CD4-positive, alpha-beta T cell treated with Interleukin-2 at 100 ng/mL for 4 hours (primary cell): ENCODE measurements around the gene PCSK9.

Experiments
- DNase-seq: peaks from one replicate; pipeline ENCODE4 v3.0.0-alpha.2; 2020; ENCODE audit warnings: low spot score

The PCSK9 gene

GRCh38 chr1:55044617-55045397, 5.5 kb downstream of the PCSK9 start:
- no peak for DNase-seq

GRCh38 chr1:55045430-55045829, 6.1 kb downstream of the PCSK9 start:
- no peak for DNase-seq

GRCh38 chr1:55046871-55047270, 7.5 kb downstream of the PCSK9 start:
- DNase-seq: no peak

- DNase-seq: no peak
Measured at GRCh38 chr1:55047611-55048010, 8.3 kb downstream of the PCSK9 start.

GRCh38 chr1:55048453-55049270, 9.3 kb downstream of the PCSK9 start:
- DNase-seq: no peak

- no peak for DNase-seq
Measured at GRCh38 chr1:55049271-55049913, 10.0 kb downstream of the PCSK9 start.

- no peak for DNase-seq
Measured at GRCh38 chr1:55049914-55050278, 10.5 kb downstream of the PCSK9 start.

- DNase-seq: no peak
Measured at GRCh38 chr1:55050283-55050682, 10.9 kb downstream of the PCSK9 start.

GRCh38 chr1:55051169-55051568, 11.8 kb downstream of the PCSK9 start:
- no peak for DNase-seq

GRCh38 chr1:55051621-55052020, 12.3 kb downstream of the PCSK9 start:
- no peak for DNase-seq

- DNase-seq: no peak
Measured at GRCh38 chr1:55052221-55053142, 13.1 kb downstream of the PCSK9 start.

- DNase-seq: no peak
Measured at GRCh38 chr1:55053265-55053954, 14.1 kb downstream of the PCSK9 start.

GRCh38 chr1:55054396-55054795, 15.0 kb downstream of the PCSK9 start:
- no peak for DNase-seq

GRCh38 chr1:55055084-55055882, 15.9 kb downstream of the PCSK9 start:
- DNase-seq: no peak

- DNase-seq: no peak
Measured at GRCh38 chr1:55055951-55056631, 16.7 kb downstream of the PCSK9 start.

GRCh38 chr1:55056632-55056992, 17.3 kb downstream of the PCSK9 start:
- no peak for DNase-seq

GRCh38 chr1:55057270-55057955, 18.1 kb downstream of the PCSK9 start:
- no peak for DNase-seq

- no peak for DNase-seq
Measured at GRCh38 chr1:55057956-55058298, 18.6 kb downstream of the PCSK9 start.
